Lung (tissue), 12 donors: ENCODE measurements around the gene SPOP. TPM values are rescaled to one million over a fixed set of nuclear protein-coding genes. Genes with fewer than 3 reads are reported as not detected.

ENCODE experiments used
- ATAC-seq: fragments of 200-7000 bp; cut with Tn5 transposase; one replicate; pipeline ENCODE4 v1.9.1; 2020; ENCODE audit warnings: moderate number of reproducible peaks; ENCODE audit not compliant: insufficient read depth, low FRiP score
- DNase-seq, 3 donors: peaks; one replicate each; pipeline ENCODE4 v3.0.0-alpha.2; 2013 to 2017
- H3K27ac ChIP-seq, 2 donors: one replicate each; pipeline ENCODE4 v1.5.1; 2013; ENCODE audit warnings: mild to moderate bottlenecking in 2 of 2, moderate library complexity in 2 of 2, control low read depth in 1 of 2, inconsistent platforms in 1 of 2, low read depth in 1 of 2, low read length in 1 of 2
- H3K27me3 ChIP-seq, 3 donors: one replicate each; pipeline ENCODE4 v1.5.1; 2013; ENCODE audit warnings: low read length in 2 of 3; ENCODE audit not compliant: control insufficient read depth in 3 of 3, insufficient read depth in 3 of 3
- H3K36me3 ChIP-seq, 4 donors: one replicate each; pipeline ENCODE4 v1.5.1; 2013; ENCODE audit warnings: low read length in 4 of 4, mild to moderate bottlenecking in 1 of 4, moderate library complexity in 1 of 4; ENCODE audit not compliant: control insufficient read depth in 4 of 4, insufficient read depth in 4 of 4
- H3K4me1 ChIP-seq, 5 donors: one replicate each; pipeline ENCODE4 v1.5.1; 2013; ENCODE audit warnings: low read length in 5 of 5, mild to moderate bottlenecking in 2 of 5, moderate library complexity in 1 of 5; ENCODE audit not compliant: control insufficient read depth in 5 of 5, insufficient read depth in 5 of 5
- H3K4me3 ChIP-seq: one replicate; pipeline ENCODE4 v1.5.1; 2013; ENCODE audit warnings: mild to moderate bottlenecking, control low read depth, moderate library complexity
- H3K9ac ChIP-seq, 2 donors: one replicate each; pipeline ENCODE4 v1.5.1; 2013; ENCODE audit warnings: low read length in 2 of 2, control low read depth in 1 of 2; ENCODE audit not compliant: insufficient read depth in 1 of 2
- H3K9me3 ChIP-seq, 4 donors: one replicate each; pipeline ENCODE4 v1.5.1; 2013; ENCODE audit warnings: low read length in 3 of 4, mild to moderate bottlenecking in 1 of 4, moderate library complexity in 1 of 4; ENCODE audit not compliant: control insufficient read depth in 4 of 4, insufficient read depth in 3 of 4
- CTCF ChIP-seq: IDR thresholded peaks from 2 replicates; pipeline ENCODE4 v1.5.1; 2012; ENCODE audit warnings: mild to moderate bottlenecking; ENCODE audit errors: control extremely low read depth, extremely low read depth
- WGBS, 2 donors: extraction: QIAGEN DNeasy Blood & Tissue Kit; methylation state at CpG; one replicate each; pipeline ENCODE4 v1.1.7; 2013; 5-methylcytosine and 5-hydroxymethylcytosine counted together
- polyA plus RNA-seq, 2 donors: library from polyadenylated mRNA; stranded (reverse); fragments of 200-250 nt; gene quantifications; one replicate each; pipeline ENCODE4 v1.2.1, GENCODE V29; 2013
- total RNA-seq, 2 donors: library from RNA; depleted of rRNA in 1 of 2; stranded (reverse); fragments of >200 nt in 1 of 2; gene quantifications; one replicate each; pipeline ENCODE4 v1.2.1, GENCODE V29; 2014 to 2021
- donor health status: control.
- donor health status: control.
- donor health status: Bipolar disorder and iron deficiency.
- donor health status: healthy.
- donor health status: DM: yes; HTN: yes; CAD: no.

SPOP gene
- total and polyA plus RNA-seq, 4 donors = 28.7 to 98.0 (median 64.6) TPM

GRCh38 chr17:49705254-49705653, 27.4 kb upstream of the SPOP start:
- TF ChIP-seq CTCF = no peak
- DNase-seq (no peak), ATAC-seq (no peak)
- no peak overlapping the region for H3K9ac ChIP-seq
- no peaks in the 10 kb centered on the region for H3K27me3 ChIP-seq
- H3K9me3 ChIP-seq = no peaks in the 10 kb centered on the region
- no peak overlapping the region for H3K27ac ChIP-seq
- H3K36me3 ChIP-seq = peaks cover 9 to 49% (median 42%) of the 10 kb centered on the region in 4 donors
- peaks cover 0 to 17% (median 4%) of the 10 kb centered on the region in 5 donors for H3K4me1 ChIP-seq
- H3K4me3 ChIP-seq = no peak overlapping the region

- peak in 1 of 3 donors; percentile 47 for DNase-seq
- Histone ChIP-seq H3K27me3 (no peaks in the 10 kb centered on the region), H3K36me3 (peaks cover 11 to 51% (median 46%) of the 10 kb centered on the region in 4 donors), H3K9me3 (no peaks in the 10 kb centered on the region), H3K4me1 (peaks cover 0 to 14% (median 4%) of the 10 kb centered on the region in 5 donors), H3K27ac (no peak overlapping the region), H3K4me3 (no peak overlapping the region), H3K9ac (no peak overlapping the region)
- peak; percentile 20 for TF ChIP-seq CTCF
- 62 to 70% methylated on average over 6 of the region's 6 CpGs for WGBS, 2 donors
- no peak for ATAC-seq
Measured at GRCh38 chr17:49703557-49704277, 25.8 kb upstream of the SPOP start.

- Histone ChIP-seq H3K4me3 (no peak overlapping the region), H3K9ac (no peak overlapping the region), H3K27ac (no peak overlapping the region), H3K36me3 (peaks cover 10 to 50% (median 45%) of the 10 kb centered on the region in 4 donors), H3K4me1 (peaks cover 0 to 1% (median 0%) of the 10 kb centered on the region in 5 donors), H3K9me3 (no peaks in the 10 kb centered on the region), H3K27me3 (no peaks in the 10 kb centered on the region)
- TF ChIP-seq CTCF = no peak
- ATAC-seq (no peak), DNase-seq (no peak)
- 88 to 92% methylated on average over 6 of the region's 6 CpGs for WGBS, 2 donors
Measured at GRCh38 chr17:49700960-49701359, 23.1 kb upstream of the SPOP start.
